ENCODE measurements around the gene GAB2.

DNA sequence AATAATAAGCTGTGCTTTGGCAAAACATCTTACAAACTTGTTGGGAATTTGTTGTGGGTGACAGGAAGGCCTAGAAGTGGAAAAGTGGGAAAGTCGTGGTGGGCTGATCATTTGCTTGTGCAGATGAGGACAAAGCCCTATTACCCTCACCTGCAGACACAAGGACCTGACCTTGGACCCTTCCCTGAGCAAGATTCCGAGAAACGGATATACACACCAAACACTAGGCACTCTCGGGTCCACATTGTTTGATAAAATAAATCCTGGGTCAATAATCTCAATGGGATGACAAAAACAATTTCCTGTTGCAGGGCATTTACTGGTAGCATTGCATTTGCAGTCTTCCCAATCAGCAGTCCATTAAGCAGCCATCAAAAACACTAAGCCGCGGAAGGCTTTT lies 89.7 kb downstream of the GAB2 start:
- TF ChIP-seq, protein P1, sequence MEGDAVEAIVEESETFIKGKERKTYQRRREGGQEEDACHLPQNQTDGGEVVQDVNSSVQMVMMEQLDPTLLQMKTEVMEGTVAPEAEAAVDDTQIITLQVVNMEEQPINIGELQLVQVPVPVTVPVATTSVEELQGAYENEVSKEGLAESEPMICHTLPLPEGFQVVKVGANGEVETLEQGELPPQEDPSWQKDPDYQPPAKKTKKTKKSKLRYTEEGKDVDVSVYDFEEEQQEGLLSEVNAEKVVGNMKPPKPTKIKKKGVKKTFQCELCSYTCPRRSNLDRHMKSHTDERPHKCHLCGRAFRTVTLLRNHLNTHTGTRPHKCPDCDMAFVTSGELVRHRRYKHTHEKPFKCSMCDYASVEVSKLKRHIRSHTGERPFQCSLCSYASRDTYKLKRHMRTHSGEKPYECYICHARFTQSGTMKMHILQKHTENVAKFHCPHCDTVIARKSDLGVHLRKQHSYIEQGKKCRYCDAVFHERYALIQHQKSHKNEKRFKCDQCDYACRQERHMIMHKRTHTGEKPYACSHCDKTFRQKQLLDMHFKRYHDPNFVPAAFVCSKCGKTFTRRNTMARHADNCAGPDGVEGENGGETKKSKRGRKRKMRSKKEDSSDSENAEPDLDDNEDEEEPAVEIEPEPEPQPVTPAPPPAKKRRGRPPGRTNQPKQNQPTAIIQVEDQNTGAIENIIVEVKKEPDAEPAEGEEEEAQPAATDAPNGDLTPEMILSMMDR (IDR thresholded peaks at IDR 0.05) = no peak
- no peak for TF ChIP-seq POLR2A (IDR thresholded peaks at IDR 0.05)
